Muscle layer of colon (tissue), 2 donors: ENCODE measurements around the gene PET100.

ENCODE experiments used
- H3K27ac ChIP-seq: one replicate; pipeline ENCODE4 v1.7.0; 2013; ENCODE audit warnings: low read depth, mild to moderate bottlenecking, low read length, moderate library complexity
- H3K27me3 ChIP-seq, 2 donors: one replicate each; pipeline ENCODE4 v1.7.0; 2013; ENCODE audit warnings: low read length in 2 of 2, mild to moderate bottlenecking in 2 of 2; ENCODE audit not compliant: insufficient read depth in 2 of 2, control insufficient read depth in 1 of 2
- H3K36me3 ChIP-seq: one replicate; pipeline ENCODE4 v1.7.0; 2013; ENCODE audit warnings: mild to moderate bottlenecking, low read length; ENCODE audit not compliant: insufficient read depth
- H3K4me1 ChIP-seq: one replicate; pipeline ENCODE4 v1.7.0; 2013; ENCODE audit warnings: mild to moderate bottlenecking, low read length; ENCODE audit not compliant: insufficient read depth
- H3K4me3 ChIP-seq, 2 donors: one replicate each; pipeline ENCODE4 v1.7.0; 2013; ENCODE audit warnings: low read length in 2 of 2, low read depth in 1 of 2, mild to moderate bottlenecking in 1 of 2, moderate library complexity in 1 of 2
- H3K9ac ChIP-seq: one replicate; pipeline ENCODE4 v1.7.0; 2013; ENCODE audit warnings: low read length
- H3K9me3 ChIP-seq: one replicate; pipeline ENCODE4 v1.7.0; 2013; ENCODE audit warnings: mild to moderate bottlenecking, low read length
- donor health status: abdominal sarcoma.
- donor health status: Adenocarcinoma of cecum.

The PET100 gene

DNA sequence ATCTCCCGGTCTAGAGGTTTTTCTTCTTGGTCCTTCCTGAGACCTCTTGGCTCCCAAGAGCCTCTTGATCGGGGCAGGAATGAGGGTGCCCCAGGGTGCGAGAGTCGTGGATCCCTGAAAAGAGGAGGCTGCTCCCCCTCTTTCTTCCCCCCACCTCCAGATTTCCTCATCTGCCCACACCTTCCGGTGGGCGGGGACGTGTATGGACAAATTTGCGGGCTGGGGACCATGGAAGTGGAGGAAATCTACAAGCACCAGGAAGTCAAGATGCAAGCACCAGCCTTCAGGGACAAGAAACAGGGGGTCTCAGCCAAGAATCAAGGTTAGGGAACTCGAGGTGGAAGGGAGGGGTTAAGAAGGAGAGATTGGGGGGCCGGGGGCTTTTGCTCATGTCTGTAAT is 47.3 kb downstream of the PET100 start, which contains the start of gene MCEMP1:
MCEMP1 (plus strand) TSS at position 237 of the 400 bp plus-strand sequence; CDS start at position 268, 31 bp downstream.
- H3K4me3 ChIP-seq: no peak within 1 kb of the TSS
- peaks cover 0 to 5% of the 10 kb centered on the region in 2 donors for H3K27me3 ChIP-seq
- no peak within 1 kb of the TSS for H3K9ac ChIP-seq
- no peaks in the 10 kb centered on the region for H3K36me3 ChIP-seq
- H3K27ac ChIP-seq: no peak within 1 kb of the TSS
- H3K4me1 ChIP-seq: peaks cover 2% of the 10 kb centered on the region
- H3K9me3 ChIP-seq: no peaks in the 10 kb centered on the region

DNA sequence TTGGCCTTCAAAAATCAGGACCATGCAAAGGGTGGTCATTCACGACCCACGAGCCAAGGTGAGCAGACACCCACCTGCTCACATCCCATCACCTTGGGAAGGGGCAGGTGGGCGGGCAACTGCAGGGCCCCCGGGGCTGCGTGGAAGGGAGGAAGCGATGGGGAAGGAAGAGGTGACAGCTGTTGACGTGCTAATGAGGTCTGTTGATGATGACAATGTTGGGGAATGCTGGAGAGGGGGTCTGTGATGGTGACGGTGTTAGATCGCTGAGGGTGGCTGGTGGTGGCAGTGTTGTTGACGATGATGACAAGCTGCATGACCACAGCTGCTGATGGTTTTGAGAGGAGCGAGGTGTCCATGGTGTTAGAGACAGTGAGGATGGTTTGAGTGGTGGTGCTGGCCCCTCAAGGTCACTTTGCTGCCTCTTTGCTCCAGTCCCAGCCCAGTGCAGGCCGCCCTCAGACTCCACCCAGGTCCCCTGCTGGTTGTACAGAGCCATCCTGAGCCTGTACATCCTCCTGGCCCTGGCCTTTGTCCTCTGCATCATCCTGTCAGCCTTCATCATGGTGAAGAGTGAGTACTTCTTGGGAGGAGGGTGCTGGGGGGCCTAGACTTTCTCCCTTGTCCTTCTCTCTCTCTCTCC is 48.2 kb downstream of the PET100 start:
- Histone ChIP-seq H3K27me3 (peaks cover 0 to 5% of the 10 kb centered on the region in 2 donors), H3K4me1 (peaks cover 6% of the 10 kb centered on the region), H3K9me3 (no peaks in the 10 kb centered on the region), H3K4me3 (no peak overlapping the region), H3K9ac (no peak overlapping the region), H3K27ac (no peak overlapping the region), H3K36me3 (peaks cover 4% of the 10 kb centered on the region)

DNA sequence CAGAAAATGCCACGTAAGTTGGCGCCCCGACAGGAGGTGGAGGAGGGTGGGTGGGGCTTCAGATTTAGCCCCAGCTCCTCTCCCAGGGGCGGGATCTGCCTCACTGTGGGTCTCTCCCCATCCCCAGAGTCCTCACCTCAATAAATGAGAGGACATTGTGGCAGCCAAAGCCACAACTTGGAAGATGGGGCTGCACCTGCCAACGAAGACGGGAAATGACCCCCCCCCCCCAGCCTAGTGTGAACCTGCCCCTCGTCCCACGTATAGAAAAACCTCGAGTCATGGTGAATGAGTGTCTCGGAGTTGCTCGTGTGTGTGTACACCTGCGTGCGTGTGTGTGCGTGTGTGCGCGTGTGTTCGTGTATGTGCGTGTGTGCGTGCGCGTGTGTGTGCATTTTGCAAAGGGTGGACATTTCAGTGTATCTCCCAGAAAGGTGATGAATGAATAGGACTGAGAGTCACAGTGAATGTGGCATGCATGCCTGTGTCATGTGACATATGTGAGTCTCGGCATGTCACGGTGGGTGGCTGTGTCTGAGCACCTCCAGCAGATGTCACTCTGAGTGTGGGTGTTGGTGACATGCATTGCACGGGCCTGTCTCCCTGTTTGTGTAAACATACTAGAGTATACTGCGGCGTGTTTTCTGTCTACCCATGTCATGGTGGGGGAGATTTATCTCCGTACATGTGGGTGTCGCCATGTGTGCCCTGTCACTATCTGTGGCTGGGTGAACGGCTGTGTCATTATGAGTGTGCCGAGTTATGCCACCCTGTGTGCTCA is 49.6 kb downstream of the PET100 start:
- Histone ChIP-seq H3K9ac (no peak overlapping the region), H3K27ac (no peak overlapping the region), H3K4me3 (no peak overlapping the region), H3K27me3 (peaks cover 0 to 5% of the 10 kb centered on the region in 2 donors), H3K9me3 (no peaks in the 10 kb centered on the region), H3K36me3 (peaks cover 5% of the 10 kb centered on the region), H3K4me1 (peaks cover 6% of the 10 kb centered on the region)

DNA sequence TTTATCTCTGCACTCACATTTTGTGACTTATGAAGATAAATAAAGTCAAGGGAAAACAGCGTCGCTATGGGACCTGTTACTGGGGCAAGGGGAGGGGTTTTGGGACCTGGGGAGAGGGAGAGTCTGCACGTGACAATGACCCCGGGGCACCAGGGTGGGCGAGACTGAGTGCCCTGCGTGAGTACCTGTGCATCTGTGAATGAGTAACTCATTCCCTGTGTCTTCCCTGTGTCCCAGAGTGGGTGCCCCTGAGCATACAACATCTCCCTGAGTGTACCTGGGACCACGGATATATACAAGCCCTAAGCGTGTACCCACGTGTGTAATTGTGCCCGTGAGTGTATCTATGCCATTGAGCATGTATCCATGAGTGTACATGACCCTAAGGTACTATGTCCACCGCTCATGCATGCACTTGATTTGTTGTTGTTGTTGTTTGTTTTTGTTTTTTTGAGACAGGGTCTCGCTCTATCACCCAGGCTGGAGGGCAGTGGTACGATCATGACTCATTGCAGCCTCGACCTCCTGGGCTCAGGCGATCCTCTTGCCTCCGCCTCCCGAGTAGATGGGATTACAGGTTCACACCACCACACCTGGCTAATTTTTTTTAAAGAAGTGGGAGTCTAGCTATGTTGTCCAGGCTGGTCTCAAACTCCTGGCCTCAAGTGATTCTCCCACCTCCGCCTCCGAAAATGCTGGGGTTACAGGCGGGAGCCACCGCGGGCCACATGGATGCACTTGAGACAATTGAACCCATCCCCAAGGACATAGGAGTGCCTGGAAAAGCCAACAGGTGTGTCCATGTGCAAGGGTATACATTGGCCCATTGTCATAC is 50.4 kb downstream of the PET100 start:
- Histone ChIP-seq H3K36me3 (peaks cover 5% of the 10 kb centered on the region), H3K9ac (no peak overlapping the region), H3K9me3 (no peaks in the 10 kb centered on the region), H3K27ac (no peak overlapping the region), H3K27me3 (peaks cover 0 to 5% of the 10 kb centered on the region in 2 donors), H3K4me3 (peak overlapping the region in 1 of 2 donors; percentile 87), H3K4me1 (peaks cover 6% of the 10 kb centered on the region)

DNA sequence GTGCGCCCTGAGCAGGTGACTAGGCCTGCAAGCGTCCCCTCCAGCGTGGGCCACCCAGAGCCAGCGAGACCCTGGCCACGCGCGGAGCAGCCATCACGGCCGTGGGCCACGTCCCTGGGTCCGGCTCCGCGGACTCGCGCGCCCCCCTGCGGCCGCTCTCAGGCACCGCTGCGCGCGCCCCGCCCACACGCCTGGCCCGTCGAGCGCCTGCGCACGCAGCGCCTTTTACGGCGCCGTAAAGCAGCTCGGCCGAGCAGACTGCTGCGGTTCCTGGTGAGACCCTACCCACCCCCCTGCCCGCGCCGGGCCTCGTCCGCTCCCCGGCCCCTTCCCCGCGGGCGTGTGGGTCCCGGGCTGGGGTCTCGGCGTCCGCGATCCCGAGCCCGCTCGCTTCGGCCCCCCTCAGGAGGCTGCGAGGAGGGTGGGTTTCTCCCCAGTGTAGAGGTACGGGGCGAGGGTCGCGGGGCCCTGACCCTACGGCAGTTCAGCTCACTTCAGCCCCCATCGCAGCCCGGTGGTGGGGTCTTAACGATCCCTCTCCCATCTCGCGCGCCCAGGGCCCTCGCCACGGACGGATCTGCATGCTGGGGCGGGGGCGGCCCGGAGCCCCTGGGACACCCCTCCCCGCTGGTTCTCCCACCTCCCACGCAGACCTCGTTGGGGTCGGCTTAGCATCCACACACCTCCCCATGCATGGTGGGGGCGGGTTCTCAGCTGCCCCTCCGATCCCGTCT is 51.2 kb downstream of the PET100 start, which contains the start of gene TRAPPC5:
TRAPPC5 (plus strand) TSS at position 228 of the 734 bp plus-strand sequence. CDS start 1,421 bp downstream, outside the sequence.
- H3K9me3 ChIP-seq: no peaks in the 10 kb centered on the region
- peak within 1 kb of the TSS; percentile 84 for H3K9ac ChIP-seq
- peaks cover 0 to 5% of the 10 kb centered on the region in 2 donors for H3K27me3 ChIP-seq
- H3K27ac ChIP-seq: peak within 1 kb of the TSS; percentile 87
- H3K4me3 ChIP-seq: peak within 1 kb of the TSS; percentile 87 to 98
- H3K4me1 ChIP-seq: peaks cover 6% of the 10 kb centered on the region
- peaks cover 5% of the 10 kb centered on the region for H3K36me3 ChIP-seq
